ENCODE data around the gene FRMPD2.

Gene FRMPD2

GRCh38 chr10:48292616-48293015 is 18.1 kb upstream of the FRMPD2 start:
- Histone ChIP-seq H3K4me3 (ENCODE audit: low read depth, low read length, poor library complexity, severe bottlenecking) (no peak overlapping the region), H4K20me1 (ENCODE audit: insufficient read depth, low read length) (no peaks in the 10 kb centered on the region), H3K79me2 (ENCODE audit: insufficient read depth, low read length) (no peaks in the 10 kb centered on the region), H2AFZ (ENCODE audit: low read length) (no peak overlapping the region), H3K9me2 (ENCODE audit: low read depth, low read length) (no peaks in the 10 kb centered on the region), H3K36me3 (ENCODE audit: insufficient read depth, low read length) (no peaks in the 10 kb centered on the region), H3K9ac (ENCODE audit: low read length) (no peak overlapping the region), H3F3A (ENCODE audit: insufficient read depth, low read length) (no peaks in the 10 kb centered on the region), H3K27me3 (ENCODE audit: insufficient read depth, low read length) (no peaks in the 10 kb centered on the region), H3K4me2 (ENCODE audit: low read length) (no peak overlapping the region), H3K9me3 (ENCODE audit: low read length) (no peaks in the 10 kb centered on the region), H3K27ac (ENCODE audit: low read depth, low read length, poor library complexity, severe bottlenecking) (no peak overlapping the region), H3K4me1 (ENCODE audit: insufficient read depth, low read length, severe bottlenecking) (no peaks in the 10 kb centered on the region)
- TF ChIP-seq EZH2 (IDR thresholded peaks at IDR 0.05; ENCODE audit: borderline replicate concordance, low read length) = no peak
- no peak for TF ChIP-seq CTCF (IDR thresholded peaks at IDR 0.05; ENCODE audit: low read length)

GRCh38 chr10:48291190-48291589 is 16.7 kb upstream of the FRMPD2 start:
- TF ChIP-seq EZH2 (IDR thresholded peaks at IDR 0.05; ENCODE audit: borderline replicate concordance, low read length) (no peak), CTCF (IDR thresholded peaks at IDR 0.05; ENCODE audit: low read length) (no peak)
- no peaks in the 10 kb centered on the region; the same call in 1 of the 2 replicates for H3K27me3 ChIP-seq (ENCODE audit: insufficient read depth, low read length)
- no peak overlapping the region for H3K4me2 ChIP-seq (ENCODE audit: low read length)
- no peaks in the 10 kb centered on the region for H3F3A ChIP-seq (ENCODE audit: insufficient read depth, low read length)
- no peaks in the 10 kb centered on the region for H3K4me1 ChIP-seq (ENCODE audit: insufficient read depth, low read length, severe bottlenecking)
- no peak overlapping the region for H3K4me3 ChIP-seq (ENCODE audit: low read depth, low read length, poor library complexity, severe bottlenecking)
- no peak overlapping the region for H3K9ac ChIP-seq (ENCODE audit: low read length)
- H3K27ac ChIP-seq (ENCODE audit: low read depth, low read length, poor library complexity, severe bottlenecking) = no peak overlapping the region
- no peaks in the 10 kb centered on the region for H4K20me1 ChIP-seq (ENCODE audit: insufficient read depth, low read length)
- no peaks in the 10 kb centered on the region for H3K9me3 ChIP-seq (ENCODE audit: low read length)
- H2AFZ ChIP-seq (ENCODE audit: low read length) = no peak overlapping the region
- H3K79me2 ChIP-seq (ENCODE audit: insufficient read depth, low read length) = no peaks in the 10 kb centered on the region
- H3K36me3 ChIP-seq (ENCODE audit: insufficient read depth, low read length) = no peaks in the 10 kb centered on the region
- H3K9me2 ChIP-seq (ENCODE audit: low read depth, low read length) = no peaks in the 10 kb centered on the region

GRCh38 chr10:48290286-48290685 is 15.8 kb upstream of the FRMPD2 start:
- no peak overlapping the region for H3K4me3 ChIP-seq (ENCODE audit: low read depth, low read length, poor library complexity, severe bottlenecking)
- H3K36me3 ChIP-seq (ENCODE audit: insufficient read depth, low read length) = no peaks in the 10 kb centered on the region
- no peak overlapping the region for H2AFZ ChIP-seq (ENCODE audit: low read length)
- no peaks in the 10 kb centered on the region for H4K20me1 ChIP-seq (ENCODE audit: insufficient read depth, low read length)
- no peak overlapping the region for H3K27ac ChIP-seq (ENCODE audit: low read depth, low read length, poor library complexity, severe bottlenecking)
- no peaks in the 10 kb centered on the region for H3K9me3 ChIP-seq (ENCODE audit: low read length)
- no peaks in the 10 kb centered on the region; the same call in 1 of the 2 replicates for H3K27me3 ChIP-seq (ENCODE audit: insufficient read depth, low read length)
- no peaks in the 10 kb centered on the region for H3K79me2 ChIP-seq (ENCODE audit: insufficient read depth, low read length)
- TF ChIP-seq EZH2 (IDR thresholded peaks at IDR 0.05; ENCODE audit: borderline replicate concordance, low read length) = no peak
- no peak overlapping the region for H3K9ac ChIP-seq (ENCODE audit: low read length)
- H3K4me1 ChIP-seq (ENCODE audit: insufficient read depth, low read length, severe bottlenecking) = no peaks in the 10 kb centered on the region
- H3K4me2 ChIP-seq (ENCODE audit: low read length) = no peak overlapping the region
- H3F3A ChIP-seq (ENCODE audit: insufficient read depth, low read length) = no peaks in the 10 kb centered on the region
- H3K9me2 ChIP-seq (ENCODE audit: low read depth, low read length) = no peaks in the 10 kb centered on the region

GRCh38 chr10:48289501-48290238 is 15.2 kb upstream of the FRMPD2 start:
- Histone ChIP-seq H3K27ac (ENCODE audit: low read depth, low read length, poor library complexity, severe bottlenecking) (no peak overlapping the region), H3K36me3 (ENCODE audit: insufficient read depth, low read length) (no peaks in the 10 kb centered on the region), H3K27me3 (ENCODE audit: insufficient read depth, low read length) (no peaks in the 10 kb centered on the region; the same call in 1 of the 2 replicates), H3K4me1 (ENCODE audit: insufficient read depth, low read length, severe bottlenecking) (no peaks in the 10 kb centered on the region), H3K9ac (ENCODE audit: low read length) (no peak overlapping the region), H2AFZ (ENCODE audit: low read length) (no peak overlapping the region), H3F3A (ENCODE audit: insufficient read depth, low read length) (no peaks in the 10 kb centered on the region), H3K4me3 (ENCODE audit: low read depth, low read length, poor library complexity, severe bottlenecking) (no peak overlapping the region), H3K79me2 (ENCODE audit: insufficient read depth, low read length) (no peaks in the 10 kb centered on the region), H3K4me2 (ENCODE audit: low read length) (no peak overlapping the region), H4K20me1 (ENCODE audit: insufficient read depth, low read length) (no peaks in the 10 kb centered on the region), H3K9me2 (ENCODE audit: low read depth, low read length) (no peaks in the 10 kb centered on the region), H3K9me3 (ENCODE audit: low read length) (no peaks in the 10 kb centered on the region)
- peak; percentile 74 for TF ChIP-seq CTCF (IDR thresholded peaks at IDR 0.05; ENCODE audit: low read length)
- TF ChIP-seq EZH2 (IDR thresholded peaks at IDR 0.05; ENCODE audit: borderline replicate concordance, low read length) = no peak
